ENCODE data around the gene HHAT. TPM values are rescaled to one million over a fixed set of nuclear protein-coding genes. Genes with fewer than 3 reads are reported as not detected.
A peak's percentile ranks its signal among the peaks of the same experiment; 100 is the strongest.
"Not testable (repeated sequence)": the region's sequence is repeated elsewhere in the genome, so short reads cannot be mapped to it uniquely, and the experiment has no call there.

HHAT gene
- total RNA-seq, 4 donors from 2014 or later = 2.2 to 11.6 (median 7.3) TPM

GRCh38 chr1:210417881-210418280 is 89.2 kb downstream of the HHAT start:
- H3K9me3 ChIP-seq = no peaks in the 10 kb centered on the region
- no peak overlapping the region for H3K27ac ChIP-seq
- no peaks in the 10 kb centered on the region for H3K36me3 ChIP-seq
- TF ChIP-seq POLR2A (IDR thresholded peaks at IDR 0.05) (no peak), CTCF (IDR thresholded peaks at IDR 0.05) (no peak), POLR2AphosphoS5 (IDR thresholded peaks at IDR 0.05) (no peak), EP300 (IDR thresholded peaks at IDR 0.05; ENCODE audit: low read depth) (no peak)
- no peak overlapping the region for H3K4me3 ChIP-seq
- H3K27me3 ChIP-seq = no peaks in the 10 kb centered on the region
- intact Hi-C loops (cut with DNase I; ENCODE audit: low total_unique reads) = no loop called here
- DNase-seq = no peak
- WGBS, 2 donors (ENCODE audit: low coverage in 1 of 2) = 88 to 100% methylated on average over 2 to 5 of the region's 5 CpGs
- peaks cover 0 to 8% (median 0%) of the 10 kb centered on the region in 4 donors for H3K4me1 ChIP-seq
- in situ Hi-C loops (cut with MboI; ENCODE audit: low pct_ligation_motif_present in 1 of 4, low pct_unique_long_range_greater_than_20kb in 1 of 4, low sequenced_read_pairs in 3 of 4) = loop anchor here in 3 of 4 donors (25.0 kb wide), 2 partner anchors 719 to 1244 kb away; partner anchors contain the start of gene KCNH1 (in 3 of the 3)

- Histone ChIP-seq H3K27me3 (no peaks in the 10 kb centered on the region), H3K36me3 (no peaks in the 10 kb centered on the region), H3K9me3 (no peaks in the 10 kb centered on the region), H3K4me3 (no peak overlapping the region), H3K27ac (peak overlapping the region; percentile 32 to 68 (median 42)), H3K4me1 (peaks cover 0 to 8% (median 0%) of the 10 kb centered on the region in 4 donors)
- TF ChIP-seq CTCF (IDR thresholded peaks at IDR 0.05) (no peak), POLR2A (IDR thresholded peaks at IDR 0.05) (no peak), EP300 (IDR thresholded peaks at IDR 0.05; ENCODE audit: low read depth) (no peak), POLR2AphosphoS5 (IDR thresholded peaks at IDR 0.05) (no peak)
- intact Hi-C loops (cut with DNase I; ENCODE audit: low total_unique reads) = no loop called here
- in situ Hi-C loops (cut with MboI; ENCODE audit: low pct_ligation_motif_present in 1 of 4, low pct_unique_long_range_greater_than_20kb in 1 of 4, low sequenced_read_pairs in 3 of 4) = loop anchor here in 3 of 4 donors (25.0 kb wide), 2 partner anchors 718 to 1243 kb away; partner anchors contain the start of gene KCNH1 (in 3 of the 3)
- DNase-seq = peak; percentile 43
- WGBS, 2 donors (ENCODE audit: low coverage in 1 of 2) = 34 to 75% methylated on average over 2 to 7 of the region's 7 CpGs
Observed at GRCh38 chr1:210418863-210419650, 90.4 kb downstream of the HHAT start.

GRCh38 chr1:210426696-210427095 is 98.0 kb downstream of the HHAT start:
- H3K4me1 ChIP-seq; H3K9me3 ChIP-seq; DNase-seq; in situ Hi-C loops (cut with MboI; ENCODE audit: low pct_ligation_motif_present in 1 of 4, low pct_unique_long_range_greater_than_20kb in 1 of 4, low sequenced_read_pairs in 3 of 4); intact Hi-C loops (cut with DNase I; ENCODE audit: low total_unique reads); H3K27me3 ChIP-seq; H3K36me3 ChIP-seq; H3K27ac ChIP-seq; H3K4me3 ChIP-seq: not testable (repeated sequence)
- WGBS, 2 donors (ENCODE audit: low coverage in 1 of 2) = 86 to 90% methylated on average over 1 of the region's 1 CpG

- H3K4me1 ChIP-seq = no peaks in the 10 kb centered on the region
- TF ChIP-seq CTCF (IDR thresholded peaks at IDR 0.05) = no peak
- no peak for TF ChIP-seq POLR2A (IDR thresholded peaks at IDR 0.05)
- TF ChIP-seq POLR2AphosphoS5 (IDR thresholded peaks at IDR 0.05) = no peak
- TF ChIP-seq EP300 (IDR thresholded peaks at IDR 0.05; ENCODE audit: low read depth) = no peak
- in situ Hi-C loops (cut with MboI; ENCODE audit: low pct_ligation_motif_present in 1 of 4, low pct_unique_long_range_greater_than_20kb in 1 of 4, low sequenced_read_pairs in 3 of 4) (no loop called here), intact Hi-C loops (cut with DNase I; ENCODE audit: low total_unique reads) (no loop called here)
- no peaks in the 10 kb centered on the region for H3K9me3 ChIP-seq
- no peaks in the 10 kb centered on the region for H3K36me3 ChIP-seq
- no peak for DNase-seq
- no peak overlapping the region for H3K27ac ChIP-seq
- WGBS, 2 donors (ENCODE audit: low coverage in 1 of 2) = 92 to 96% methylated on average over 5 to 7 of the region's 7 CpGs
- no peaks in the 10 kb centered on the region for H3K27me3 ChIP-seq
- H3K4me3 ChIP-seq = no peak overlapping the region
Observed at GRCh38 chr1:210428696-210429095, 100.0 kb downstream of the HHAT start.

All from transverse colon (tissue), 4 donors.